Stimulated activated CD4-positive, alpha-beta T cell treated with anti-CD3 and anti-CD28 coated beads, Interleukin-1b, Interleukin-23, amount 100 ng/mL, for 24 hours (primary cell): Measurements from ENCODE around the gene HTR2B.
"Not testable (repeated sequence)": the region's sequence is repeated elsewhere in the genome, so short reads cannot be mapped to it uniquely, and the experiment has no call there.

Experiments used
- DNase-seq, 4 experiments: peaks; one replicate each; pipeline ENCODE4 v3.0.0-alpha.2; 2020; ENCODE audit warnings: low read depth in 4 of 4, low spot score in 1 of 4

The HTR2B gene

DNA sequence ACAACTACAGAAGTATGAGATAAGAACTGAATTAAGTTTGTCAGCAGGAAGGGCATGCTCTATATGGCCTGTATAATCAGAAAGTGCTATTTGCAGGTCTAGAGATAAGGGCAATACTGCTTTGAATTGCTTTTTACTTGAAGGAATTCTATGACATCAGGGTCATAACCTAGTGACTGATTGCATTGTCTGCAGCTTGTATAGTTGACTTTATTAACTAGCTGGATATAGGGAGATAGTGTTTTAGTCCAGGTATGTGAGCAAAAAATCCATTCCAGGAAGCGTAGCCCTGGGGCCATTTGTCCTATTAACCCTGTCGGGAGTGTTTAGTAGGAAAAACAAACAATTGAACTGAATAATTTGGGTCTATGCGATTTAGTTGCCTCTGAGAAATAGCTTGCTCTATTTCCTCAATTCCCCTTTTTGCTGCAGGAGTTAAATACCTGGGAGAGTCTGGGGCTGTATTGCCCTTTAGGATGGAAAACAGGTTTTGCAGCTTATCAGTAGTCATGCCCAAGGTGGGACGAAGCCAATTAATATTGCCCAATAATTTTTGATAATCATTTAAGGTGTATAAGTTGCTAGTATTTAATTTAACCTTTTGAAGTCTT, 30.0 kb downstream of the HTR2B start:
- DNase-seq = no peak

- no peak for DNase-seq
These were observed 30.9 kb downstream of the HTR2B start for GRCh38 chr2:231093933-231094332.

- DNase-seq = no peak
These were observed 36.1 kb downstream of the HTR2B start for GRCh38 chr2:231088754-231089153.

GRCh38 chr2:231084565-231084964, 40.3 kb downstream of the HTR2B start:
- no peak for DNase-seq

DNA sequence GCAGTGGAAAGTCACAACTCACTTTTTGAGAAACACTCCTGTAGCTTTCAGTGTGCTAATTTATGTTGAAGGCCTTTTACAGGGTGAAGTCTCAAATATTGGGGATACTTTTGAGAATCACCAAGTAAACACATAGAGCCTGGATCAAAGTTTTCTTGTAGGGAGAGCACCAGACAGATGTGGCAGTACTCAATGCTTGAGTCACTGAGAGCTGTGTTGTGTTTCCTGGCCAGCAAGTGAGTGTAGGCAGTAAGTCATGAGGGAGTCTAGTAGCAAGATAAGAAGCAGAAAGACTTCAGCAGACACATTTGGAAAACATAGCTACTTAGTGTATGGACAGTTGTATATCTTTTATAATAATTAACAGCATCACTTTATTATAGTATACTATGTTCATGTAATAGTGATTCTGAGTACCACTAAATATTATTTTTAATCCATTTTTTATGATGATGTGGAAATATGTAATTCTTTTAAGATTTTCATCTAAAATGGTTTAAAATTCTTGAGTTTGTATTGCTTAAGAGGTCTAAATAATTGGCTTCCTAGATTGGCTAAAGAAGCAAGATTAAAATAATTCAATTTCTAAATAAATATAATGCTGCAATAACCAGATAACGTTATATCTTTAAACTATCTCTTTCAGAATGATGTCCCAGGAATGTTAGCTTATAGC, 55.3 kb downstream of the HTR2B start:
- DNase-seq = no peak

DNA sequence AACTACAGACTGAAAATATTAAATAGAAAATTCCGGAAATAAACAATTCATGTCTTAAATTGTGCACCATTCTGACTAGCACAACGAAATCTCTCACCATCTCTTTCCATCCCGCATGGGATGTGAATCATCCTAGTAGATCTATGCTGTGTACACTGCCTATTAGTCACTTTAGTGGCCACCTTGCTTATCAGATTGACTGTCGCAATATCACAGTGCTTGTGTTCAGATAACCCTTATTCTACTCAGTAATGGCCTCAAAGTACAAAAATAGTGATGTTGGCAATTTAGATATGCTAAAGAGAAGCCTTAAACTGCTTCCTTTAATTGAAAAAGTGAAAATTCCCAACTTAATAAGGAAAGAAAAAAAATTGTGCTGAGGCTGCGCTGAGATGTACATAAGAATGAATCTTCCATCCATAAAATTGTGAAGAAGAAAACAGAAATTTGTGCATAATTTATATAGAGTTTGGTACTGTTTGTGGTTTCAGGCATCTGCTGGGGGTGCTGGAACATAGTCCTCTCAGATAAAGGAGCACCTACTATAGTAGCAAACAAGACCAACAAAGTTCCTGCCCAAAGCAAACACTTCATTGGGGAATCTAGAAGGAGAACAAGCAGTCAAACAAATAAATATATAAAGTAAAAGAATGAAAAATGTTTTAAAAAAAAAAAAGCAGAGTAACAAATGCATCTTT, 56.2 kb downstream of the HTR2B start:
- no peak for DNase-seq

DNA sequence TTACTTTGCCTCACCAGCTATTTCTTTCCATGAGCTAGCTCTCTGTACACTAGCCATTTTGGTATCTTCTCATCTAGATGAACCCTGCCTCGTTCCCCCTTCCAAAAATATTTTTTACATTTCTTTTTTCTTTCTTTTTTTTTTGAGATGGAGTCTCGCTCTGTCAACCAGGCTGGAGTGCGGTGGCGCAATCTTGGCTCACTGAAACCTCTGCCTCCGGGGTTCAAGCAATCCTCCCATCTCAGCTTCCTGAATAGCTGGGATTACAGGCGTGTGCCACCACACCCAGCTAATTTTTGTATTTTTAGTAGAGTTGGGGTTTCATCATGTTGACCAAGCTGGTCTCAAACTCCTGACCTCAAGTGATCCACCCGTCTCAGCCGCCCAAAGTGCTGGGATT, 57.3 kb downstream of the HTR2B start:
- not testable (repeated sequence) for DNase-seq

GRCh38 chr2:231065966-231066365, 58.9 kb downstream of the HTR2B start:
- no peak for DNase-seq

- DNase-seq = no peak
These were observed 61.5 kb downstream of the HTR2B start for GRCh38 chr2:231063347-231063746.

- no peak for DNase-seq
These were observed 62.1 kb downstream of the HTR2B start for GRCh38 chr2:231062776-231063175.

- no peak for DNase-seq
These were observed 65.1 kb downstream of the HTR2B start for GRCh38 chr2:231059756-231060155.

- no peak for DNase-seq
These were observed 65.9 kb downstream of the HTR2B start for GRCh38 chr2:231058761-231059550.
